Kidney glomerular epithelial cell (primary cell): ENCODE results near the gene GET3.
"Not testable (repeated sequence)": the region's sequence is repeated elsewhere in the genome, so short reads cannot be mapped to it uniquely, and the experiment has no call there.

Experiments used
- DNase-seq: peaks from one replicate; lab custom pipeline; 2025; lab: John Stamatoyannopoulos, UW

The GET3 gene

DNA sequence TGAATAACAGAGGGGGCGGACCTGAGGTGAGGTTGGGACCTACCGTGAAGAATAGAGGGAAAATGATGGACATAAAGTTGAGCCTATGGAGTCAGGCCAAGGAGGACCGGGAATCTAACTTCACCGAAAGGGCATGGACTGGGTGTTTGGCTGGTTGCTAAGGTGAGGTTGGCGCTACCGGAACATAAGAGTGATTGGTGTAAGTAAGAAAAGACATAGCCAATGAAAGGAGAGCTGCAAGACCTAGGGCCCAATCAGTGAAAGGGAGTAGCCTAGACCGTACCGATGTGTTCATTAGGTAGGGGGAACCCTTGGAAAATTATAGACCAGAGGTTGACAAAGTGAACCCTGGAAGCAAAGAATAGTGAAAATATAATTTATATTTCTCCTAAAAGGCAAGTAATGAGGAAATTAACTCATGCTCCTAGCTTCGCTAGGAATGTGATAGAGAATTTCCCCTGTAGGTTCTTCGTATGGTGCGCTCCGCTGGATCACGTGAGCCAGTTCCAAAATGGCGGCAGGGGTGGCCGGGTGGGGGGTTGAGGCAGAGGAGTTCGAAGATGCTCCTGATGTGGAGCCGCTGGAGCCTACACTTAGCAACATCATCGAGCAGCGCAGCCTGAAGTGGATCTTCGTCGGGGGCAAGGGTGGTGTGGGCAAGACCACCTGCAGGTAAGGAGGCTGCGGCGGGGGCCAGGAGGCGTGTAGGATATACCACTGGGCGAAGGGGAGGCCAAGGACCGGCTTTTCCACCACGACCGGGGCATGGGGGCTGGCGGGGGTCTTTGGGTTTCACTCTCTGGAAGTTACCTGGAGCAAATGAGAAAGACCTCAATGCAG lies at the start of gene GET3:
Gene GET3 (plus strand): TSS at position 503 of the 840 bp plus-strand sequence. CDS start 9 bp downstream, at position 512.
- peak; percentile 100 for DNase-seq

DNA sequence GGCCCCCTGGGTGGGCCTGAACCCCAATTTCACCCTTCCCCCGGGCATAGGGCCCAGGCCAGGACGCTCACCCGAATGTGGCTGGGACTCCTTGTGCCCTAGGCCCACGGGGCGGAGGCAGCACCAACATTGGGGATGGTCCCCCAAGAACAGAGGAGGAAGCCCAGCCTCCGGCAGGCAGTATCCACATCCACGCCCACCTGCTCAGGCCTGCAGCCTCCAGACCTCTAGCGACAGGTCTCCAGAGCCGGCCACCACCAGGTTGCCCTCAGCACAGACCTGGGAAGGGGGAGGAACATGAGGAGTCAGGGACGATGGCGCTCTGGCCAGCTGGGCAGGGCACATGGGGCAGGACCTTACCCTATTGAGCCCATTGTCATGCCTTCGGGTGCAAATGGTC lies 48.3 kb upstream of the GET3 start:
- DNase-seq = no peak

GRCh38 chr19:12689581-12690216 lies 47.6 kb upstream of the GET3 start:
- DNase-seq = no peak

DNA sequence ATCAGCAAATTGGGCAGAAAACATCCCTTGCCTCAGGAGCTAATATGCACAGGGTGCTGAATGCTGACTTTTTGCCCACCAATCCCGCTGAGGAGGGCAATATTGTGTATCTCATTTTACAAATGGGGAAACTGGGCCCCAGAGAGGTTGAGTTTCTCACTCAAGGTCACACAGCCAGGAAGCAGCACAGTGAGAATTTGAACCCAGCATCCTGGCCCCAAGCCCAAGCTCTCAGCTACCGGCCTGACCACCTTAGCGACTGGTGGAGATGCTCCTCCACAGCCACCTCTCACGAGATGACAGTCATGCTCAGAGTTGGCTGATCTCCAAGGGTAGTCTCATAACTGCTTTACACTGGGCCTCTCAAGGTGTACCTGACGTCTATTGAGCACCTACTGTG lies 44.3 kb upstream of the GET3 start:
- no peak for DNase-seq

DNA sequence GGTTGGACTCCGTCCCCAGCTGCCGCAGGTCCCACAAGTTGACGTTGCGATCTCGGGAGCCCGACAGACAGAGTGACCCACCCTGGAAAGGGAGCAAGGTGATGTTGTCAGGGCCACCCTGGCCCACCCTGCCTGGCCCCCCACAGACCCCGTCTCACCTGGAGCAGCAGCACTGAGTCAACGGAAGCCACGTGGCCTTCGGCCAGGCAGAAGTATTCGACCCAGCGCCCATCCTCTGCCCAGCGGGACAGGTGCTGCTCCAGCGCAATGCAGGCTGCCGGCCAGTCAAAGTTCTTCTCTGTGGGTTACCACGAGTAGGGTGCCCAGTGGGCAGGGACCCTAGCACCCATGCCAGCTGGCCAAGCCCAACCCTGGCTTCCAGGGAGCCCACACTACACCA lies 42.7 kb upstream of the GET3 start:
- DNase-seq = no peak

DNA sequence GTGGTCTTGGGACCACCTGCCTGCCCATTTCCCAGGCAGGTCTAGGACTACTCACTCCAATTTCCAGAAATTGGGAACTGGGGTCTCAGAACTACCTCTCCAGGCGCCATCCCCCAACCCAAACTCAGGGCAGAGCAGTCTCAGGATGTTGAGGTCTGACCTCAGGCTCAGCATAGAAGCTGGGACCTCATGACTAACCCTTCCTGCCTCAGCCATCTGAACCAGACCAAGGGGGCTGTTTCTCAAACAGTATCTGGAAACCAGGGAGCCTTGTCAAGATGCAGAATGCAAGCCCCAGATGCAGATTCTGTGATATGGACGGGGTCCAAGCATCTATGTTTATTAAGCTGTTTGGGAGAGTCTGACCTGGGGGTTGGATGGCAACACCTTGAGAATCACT lies 42.2 kb upstream of the GET3 start:
- DNase-seq = no peak

- DNase-seq = no peak
Measured at GRCh38 chr19:12695514-12695913, 41.8 kb upstream of the GET3 start.

- DNase-seq = no peak
Measured at GRCh38 chr19:12695997-12696365, 41.3 kb upstream of the GET3 start.

DNA sequence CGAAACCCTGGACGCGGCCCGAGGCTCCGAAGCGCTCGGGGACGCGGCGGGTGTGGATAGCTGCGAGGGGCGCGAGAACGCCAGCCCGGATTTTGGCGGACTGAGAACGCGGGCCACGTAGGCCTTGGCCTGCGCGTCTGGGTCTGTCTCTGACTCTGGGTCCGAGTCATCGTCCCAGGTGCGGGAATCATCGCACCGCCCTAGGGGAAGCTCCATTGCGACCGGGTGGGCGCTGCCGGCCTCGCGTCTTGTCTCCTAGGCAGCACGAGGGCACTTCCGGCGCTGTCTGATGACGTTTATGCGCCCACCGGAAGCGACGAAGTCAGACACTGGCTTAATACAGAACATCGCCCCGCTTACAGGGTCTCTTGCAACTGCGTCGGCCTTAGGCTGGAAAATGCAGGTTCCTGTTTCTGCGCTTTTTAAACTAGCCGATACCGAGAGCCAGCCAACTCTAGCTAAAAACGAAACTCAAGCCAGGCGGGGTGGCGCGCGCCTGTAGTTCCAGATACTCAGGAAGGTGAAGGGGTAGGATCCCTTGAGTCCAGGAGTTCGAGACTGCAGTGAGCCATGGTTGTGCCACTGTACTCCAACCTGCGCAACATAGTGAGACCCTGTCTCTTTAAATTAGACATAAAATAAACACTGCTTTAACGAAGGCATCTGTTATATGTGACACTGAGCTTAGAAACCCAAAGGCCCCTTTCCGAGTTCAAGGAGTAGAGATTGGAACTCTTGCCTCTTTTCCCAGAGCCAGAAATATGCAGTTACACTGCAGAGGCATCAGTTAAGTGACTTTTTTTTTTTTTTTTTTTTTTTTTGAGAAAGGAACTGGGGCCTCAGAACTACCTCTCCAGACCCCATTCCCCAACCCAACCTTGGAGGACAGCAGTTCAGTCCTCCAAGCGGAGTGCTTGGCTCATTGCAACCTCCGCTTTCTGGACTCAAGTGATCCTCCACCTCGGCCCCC lies 40.6 kb upstream of the GET3 start, which contains the start of gene FBXW9:
Gene FBXW9 (minus strand): TSS at position 266 of the 970 bp plus-strand sequence. CDS start 50 bp downstream, at position 216.
- DNase-seq = peak; percentile 66

- not testable (repeated sequence) for DNase-seq
Measured at GRCh38 chr19:12697425-12697824, 39.9 kb upstream of the GET3 start.

GRCh38 chr19:12698138-12698537 lies 39.2 kb upstream of the GET3 start:
- DNase-seq = no peak

- no peak for DNase-seq
Measured at GRCh38 chr19:12701596-12702282, 35.6 kb upstream of the GET3 start.

GRCh38 chr19:12703046-12703445 lies 34.3 kb upstream of the GET3 start:
- peak; percentile 29 for DNase-seq

DNA sequence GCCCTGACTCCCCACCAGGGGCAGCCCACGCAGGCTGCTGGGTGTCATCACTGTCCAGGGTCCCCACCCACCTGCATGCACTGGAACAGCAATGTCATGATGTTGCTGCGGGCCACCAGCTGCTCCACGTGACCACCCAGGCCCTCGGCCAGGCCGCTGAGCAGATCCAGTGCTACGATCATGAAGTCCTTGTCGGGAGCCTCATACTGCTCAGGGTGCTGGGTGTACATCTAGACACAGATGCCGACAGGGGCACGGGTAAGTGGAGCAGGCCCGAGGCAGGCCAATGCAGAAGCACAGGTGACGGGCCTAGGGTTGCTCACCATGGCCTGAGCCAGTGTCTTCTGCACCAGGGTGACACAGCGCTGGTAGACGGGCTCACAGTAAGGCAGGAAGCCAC lies 32.1 kb upstream of the GET3 start:
- no peak for DNase-seq

DNA sequence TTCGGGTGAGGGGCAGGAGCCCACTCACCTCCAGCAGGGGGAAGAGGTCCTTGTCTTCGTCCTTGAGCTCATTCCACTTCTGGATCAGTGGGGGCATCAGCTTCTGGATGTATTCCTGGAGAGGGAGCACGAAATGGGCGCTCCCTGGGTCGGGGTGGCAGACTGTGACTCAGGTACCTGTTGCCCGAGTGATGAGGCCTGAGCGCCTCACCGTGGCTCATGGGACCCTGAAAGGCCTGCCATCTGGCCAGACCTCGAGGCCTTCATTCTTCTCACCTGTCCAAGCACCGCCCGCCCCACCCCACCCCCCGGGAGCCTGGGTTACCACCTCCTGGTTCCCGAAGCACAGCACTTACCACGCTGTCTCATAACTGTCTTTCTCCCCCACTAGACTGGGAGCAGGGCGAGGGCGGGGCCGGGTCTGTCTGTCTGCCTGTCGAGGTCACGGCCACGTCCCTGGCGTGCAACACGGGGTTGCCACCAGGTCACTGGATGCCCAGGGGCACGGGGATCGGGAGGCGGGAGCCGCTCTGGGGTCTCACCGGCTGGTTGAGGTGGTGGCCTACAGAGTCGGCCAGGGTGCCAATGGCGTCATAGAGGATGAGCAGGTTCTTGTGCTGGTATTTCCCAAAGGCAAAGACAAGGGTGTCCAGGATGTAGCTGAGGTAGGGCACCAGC lies 31.5 kb upstream of the GET3 start:
- no peak for DNase-seq

DNA sequence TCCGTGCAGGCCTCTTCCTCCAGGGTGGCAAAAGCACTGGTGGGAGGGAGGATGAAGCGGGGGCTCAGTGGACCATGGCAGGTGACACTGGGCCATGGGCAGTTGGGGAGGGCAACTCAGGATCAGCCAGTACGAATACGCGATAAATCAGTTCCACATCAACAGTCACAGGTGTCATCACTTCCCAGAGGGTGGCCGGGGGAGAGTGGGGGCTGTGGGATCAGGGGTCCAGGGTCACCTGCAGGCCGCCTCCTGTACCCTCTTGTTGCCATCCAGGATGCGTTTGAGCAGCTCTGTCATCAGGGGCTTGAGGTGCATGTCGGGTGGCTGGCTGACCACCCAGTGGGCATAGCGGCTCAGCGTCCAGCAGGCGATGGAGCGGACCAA lies 31.0 kb upstream of the GET3 start:
- DNase-seq = no peak

GRCh38 chr19:12708641-12709040 lies 28.7 kb upstream of the GET3 start:
- DNase-seq = no peak

DNA sequence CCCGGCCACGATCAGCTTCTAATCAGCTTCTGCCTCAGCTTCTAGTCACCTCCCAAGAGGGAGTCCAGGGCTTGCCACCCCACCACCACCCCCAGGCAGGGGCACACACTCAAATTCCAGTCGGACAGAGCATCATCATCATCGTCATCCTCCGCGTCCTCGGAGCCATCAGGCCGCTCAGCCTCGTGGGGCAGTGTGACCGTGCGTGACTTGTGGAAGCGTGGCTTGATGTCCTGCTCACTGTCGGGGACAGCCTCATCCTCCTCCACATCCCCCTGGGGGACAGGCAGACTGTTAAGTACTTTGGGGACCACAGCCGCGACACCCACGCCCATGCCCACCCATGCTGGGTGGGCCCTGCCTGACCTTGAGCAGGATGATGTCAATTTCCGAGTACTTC lies 26.1 kb upstream of the GET3 start:
- no peak for DNase-seq

DNA sequence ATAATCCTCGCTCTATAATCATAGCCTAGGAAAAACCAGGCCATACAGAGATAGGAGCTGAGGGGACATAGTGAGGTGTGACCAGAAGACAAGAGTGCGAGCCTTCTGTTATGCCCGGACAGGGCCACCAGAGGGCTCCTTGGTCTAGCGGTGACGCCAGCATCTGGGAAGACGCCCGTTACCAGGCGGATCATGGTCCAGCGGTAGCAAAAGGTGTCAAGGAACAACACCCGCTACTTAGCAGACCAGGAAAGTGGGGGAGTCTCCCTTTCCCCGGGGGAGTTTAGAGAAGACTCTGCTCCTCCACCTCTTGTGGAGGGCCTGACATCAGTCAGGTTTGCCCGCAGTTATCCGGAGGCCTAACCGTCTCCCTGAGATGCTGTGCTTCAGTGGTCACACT lies 25.2 kb upstream of the GET3 start:
- DNase-seq = not testable (repeated sequence)

DNA sequence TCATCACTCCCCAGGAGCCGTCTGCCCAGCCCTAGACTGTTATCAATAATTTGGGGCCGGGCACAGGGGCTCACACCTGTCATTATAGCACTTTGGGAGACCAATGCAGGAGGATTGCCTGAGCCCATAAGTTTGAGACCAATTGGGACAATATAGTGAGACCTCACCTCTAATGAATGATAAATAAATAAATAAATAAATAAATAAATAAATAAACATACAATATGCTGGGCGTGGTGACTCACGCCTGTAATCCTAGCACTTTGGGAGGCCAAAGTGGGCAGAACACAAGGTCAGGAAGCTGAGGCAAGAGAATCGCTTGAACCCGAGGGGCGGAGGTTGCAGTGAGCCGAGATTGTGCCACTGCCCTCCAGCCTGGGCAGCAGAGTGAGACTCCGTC lies 24.0 kb upstream of the GET3 start:
- DNase-seq = not testable (repeated sequence)

DNA sequence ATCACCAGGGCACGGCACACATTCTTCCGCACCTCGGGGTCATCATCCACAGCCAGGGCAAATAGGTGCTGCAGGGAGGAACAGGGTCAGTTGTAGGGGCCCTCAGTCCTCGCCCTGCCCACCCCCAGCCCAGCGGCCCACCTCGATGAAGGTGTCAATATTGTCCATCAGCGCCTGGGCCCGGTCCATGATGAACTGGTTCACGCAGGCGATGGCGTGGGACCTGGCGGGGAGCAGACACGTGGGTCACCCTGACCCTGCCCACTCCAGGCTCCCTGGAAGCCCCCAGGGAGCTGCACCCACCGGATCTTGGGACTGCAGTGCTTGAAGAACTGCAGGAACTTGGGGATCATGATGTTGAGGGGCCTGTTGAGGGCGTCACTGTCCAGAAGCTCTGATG lies 22.2 kb upstream of the GET3 start:
- no peak for DNase-seq
